Measurements from ENCODE around the gene BPIFB3. TPM values are rescaled to one million over a fixed set of nuclear protein-coding genes. Genes with fewer than 3 reads are reported as not detected.

BPIFB3 gene
- total RNA-seq, 3 donors from 2014 or later (not counting 1 experiment from before 2014, with no cell fraction given): not detected

- Mint-ChIP-seq H3K4me1 (no peaks in the 10 kb centered on the region), H3K36me3 (no peaks in the 10 kb centered on the region), H3K27ac (no peak overlapping the region), H3K4me3 (no peak overlapping the region), H3K9me3 (no peaks in the 10 kb centered on the region), H3K27me3 (ENCODE audit: low read depth in 2 of 2) (no peaks in the 10 kb centered on the region)
- DNase-seq (no peak), ATAC-seq (no peak)
- no peaks in the 10 kb centered on the region for H3K4me1 ChIP-seq (ENCODE audit: control insufficient read depth, insufficient read depth, low read length)
- no peak overlapping the region for H3K27ac ChIP-seq (ENCODE audit: low read length)
- H3K4me3 ChIP-seq (ENCODE audit: low read length): no peak overlapping the region
- H3K36me3 ChIP-seq (ENCODE audit: control insufficient read depth, insufficient read depth, low read length): no peaks in the 10 kb centered on the region
- H3K27me3 ChIP-seq (ENCODE audit: control insufficient read depth, insufficient read depth, low read length): no peaks in the 10 kb centered on the region
- WGBS (ENCODE audit: insufficient coverage): 77% methylated on average over 4 of the region's 4 CpGs
- H3K9me3 ChIP-seq (ENCODE audit: control insufficient read depth, insufficient read depth, low read length): no peaks in the 10 kb centered on the region
- intact Hi-C loops (cut with micrococcal nuclease): no loop called here
- no peak for TF ChIP-seq CTCF (IDR thresholded peaks at IDR 0.05)
Observed at GRCh38 chr20:33022289-33022688, 31.4 kb upstream of the BPIFB3 start.

GRCh38 chr20:33022694-33023438 is 30.8 kb upstream of the BPIFB3 start:
- Mint-ChIP-seq H3K4me3 (no peak overlapping the region), H3K4me1 (no peaks in the 10 kb centered on the region), H3K27me3 (ENCODE audit: low read depth in 2 of 2) (no peaks in the 10 kb centered on the region), H3K9me3 (no peaks in the 10 kb centered on the region), H3K27ac (no peak overlapping the region), H3K36me3 (no peaks in the 10 kb centered on the region)
- Histone ChIP-seq H3K36me3 (ENCODE audit: control insufficient read depth, insufficient read depth, low read length) (no peaks in the 10 kb centered on the region), H3K27me3 (ENCODE audit: control insufficient read depth, insufficient read depth, low read length) (no peaks in the 10 kb centered on the region), H3K9me3 (ENCODE audit: control insufficient read depth, insufficient read depth, low read length) (no peaks in the 10 kb centered on the region), H3K4me3 (ENCODE audit: low read length) (no peak overlapping the region), H3K4me1 (ENCODE audit: control insufficient read depth, insufficient read depth, low read length) (no peaks in the 10 kb centered on the region), H3K27ac (ENCODE audit: low read length) (no peak overlapping the region)
- TF ChIP-seq CTCF (IDR thresholded peaks at IDR 0.05): no peak
- DNase-seq (no peak), ATAC-seq (no peak)
- intact Hi-C loops (cut with micrococcal nuclease): no loop called here
- WGBS (ENCODE audit: insufficient coverage): 91% methylated on average over 7 of the region's 7 CpGs

DNA sequence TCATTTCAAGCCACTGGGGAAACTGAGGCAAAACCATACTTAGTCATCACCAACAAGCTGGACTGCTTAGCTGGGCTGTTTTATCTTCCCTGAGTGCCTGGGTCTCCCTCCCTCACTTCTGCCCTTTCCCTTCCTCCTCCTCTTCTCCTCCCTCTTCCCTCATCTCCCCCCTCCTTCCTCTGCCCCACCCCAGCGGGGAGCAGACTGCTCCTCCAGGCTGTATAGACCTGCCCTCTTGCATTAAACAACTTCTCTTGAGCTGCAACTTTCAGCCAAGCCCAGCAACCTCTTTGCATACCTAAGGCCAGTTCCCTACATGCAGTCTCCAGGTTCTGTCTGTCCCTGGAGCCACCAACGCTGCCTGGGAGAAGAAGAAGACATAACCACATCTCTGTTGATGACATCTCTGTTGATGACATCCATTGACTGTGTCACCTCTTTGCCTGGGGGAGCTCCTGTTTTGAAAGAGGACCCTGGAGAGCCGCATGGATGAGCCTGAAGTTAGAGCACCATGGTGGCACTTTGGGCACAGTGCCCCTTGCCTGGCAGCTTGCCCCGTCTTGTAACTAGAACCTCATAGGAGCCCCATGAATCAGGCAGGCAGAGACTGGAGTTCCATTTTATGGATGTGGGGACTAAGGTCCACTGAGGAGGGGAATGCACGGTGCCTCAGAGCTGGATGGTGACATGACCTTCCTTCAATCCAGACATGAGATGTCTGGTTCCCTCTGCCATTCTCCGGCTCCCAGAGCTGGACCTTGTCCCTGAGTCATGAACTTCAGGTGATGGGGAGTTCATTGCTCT is 30.1 kb upstream of the BPIFB3 start:
- Mint-ChIP-seq H3K36me3 (no peaks in the 10 kb centered on the region), H3K4me3 (no peak overlapping the region), H3K27me3 (ENCODE audit: low read depth in 2 of 2) (no peaks in the 10 kb centered on the region), H3K27ac (no peak overlapping the region), H3K4me1 (no peaks in the 10 kb centered on the region), H3K9me3 (no peaks in the 10 kb centered on the region)
- H3K27me3 ChIP-seq (ENCODE audit: control insufficient read depth, insufficient read depth, low read length): no peaks in the 10 kb centered on the region
- no peak for DNase-seq
- no peaks in the 10 kb centered on the region for H3K36me3 ChIP-seq (ENCODE audit: control insufficient read depth, insufficient read depth, low read length)
- H3K27ac ChIP-seq (ENCODE audit: low read length): no peak overlapping the region
- no peak for ATAC-seq
- no peak overlapping the region for H3K4me3 ChIP-seq (ENCODE audit: low read length)
- intact Hi-C loops (cut with micrococcal nuclease): no loop called here
- no peak for TF ChIP-seq CTCF (IDR thresholded peaks at IDR 0.05)
- 80% methylated on average over 6 of the region's 6 CpGs for WGBS (ENCODE audit: insufficient coverage)
- no peaks in the 10 kb centered on the region for H3K9me3 ChIP-seq (ENCODE audit: control insufficient read depth, insufficient read depth, low read length)
- H3K4me1 ChIP-seq (ENCODE audit: control insufficient read depth, insufficient read depth, low read length): no peaks in the 10 kb centered on the region

Measured in natural killer cell (primary cell).